HepG2 (cell line): ENCODE results near the gene PPP4C. TPM values are rescaled to one million over a fixed set of nuclear protein-coding genes. Genes with fewer than 3 reads are reported as not detected.

Experiments used
- ATAC-seq: fragments of 200-7000 bp; cut with Tn5 transposase; 3 replicates; pipeline ENCODE4 v1.9.1; 2020; ENCODE audit warnings: mild to moderate bottlenecking, moderate library complexity
- BruUV-seq: library from RNA; stranded (reverse); fragments of 400-500 nt; replicated peaks from 2 replicates; lab custom pipeline; 2021; lab: Mats Ljungman, UMichigan
- CTCF ChIA-PET: fragments of 300-600 bp; formaldehyde crosslinking; extraction: SDS; loops from one replicate; lab custom pipeline; 2021; ENCODE audit warnings: low total read pairs, inconsistent platforms, low intra/inter-chr PET ratio; lab: Yijun Ruan, JAX
- POLR2A ChIA-PET: fragments of 350-600 bp; sonication (Branson Sonifier 250); formaldehyde crosslinking; loops from one replicate; lab custom pipeline; 2020; ENCODE audit warnings: antibody characterized with exemption, inconsistent platforms; lab: Yijun Ruan, JAX
- DNase-seq: peaks from one replicate; pipeline ENCODE4 v3.0.0-alpha.2; 2015; ENCODE audit warnings: low spot score
- FAIRE-seq: peaks from 3 replicates; lab custom pipeline; 2011; peaks lifted over from hg19 to GRCh38; lab: Jason Lieb, UNC
- H2AFZ ChIP-seq: one replicate; pipeline ENCODE4 v1.6.1; 2011; ENCODE audit warnings: low read length, inconsistent platforms
- H3K27ac ChIP-seq: fragments of 300-600 bp; 3 replicates; pipeline ENCODE4 v1.8.0; 2011; ENCODE audit warnings: mixed run types, mild to moderate bottlenecking, mixed read lengths, low read length, inconsistent platforms; ENCODE audit not compliant: insufficient read depth; ENCODE audit errors: extremely low read length
- H3K27me3 ChIP-seq, 2 experiments: fragments of 200-600 bp in 1 of 2; 2 replicates in 1 of 2; 3 replicates in 1 of 2; pipeline versions ENCODE4 v1.6.0 to v1.8.0; 2011; ENCODE audit warnings: low read length in 2 of 2, mild to moderate bottlenecking in 2 of 2, moderate library complexity in 2 of 2, inconsistent platforms in 1 of 2; ENCODE audit not compliant: insufficient read depth in 2 of 2, control insufficient read depth in 1 of 2
- H3K36me3 ChIP-seq, 2 experiments: fragments of 200-600 bp in 1 of 2; replicated peaks in 1 of 2; 2 replicates in 1 of 2; 3 replicates in 1 of 2; pipeline versions ENCODE4 v1.5.1 to v1.8.0; 2011; ENCODE audit warnings: low read length in 2 of 2, inconsistent platforms in 1 of 2; ENCODE audit not compliant: insufficient read depth in 2 of 2, control insufficient read depth in 1 of 2
- H3K4me1 ChIP-seq: 2 replicates; pipeline ENCODE4 v1.5.1; 2012; ENCODE audit warnings: low read length, inconsistent platforms; ENCODE audit not compliant: insufficient read depth
- H3K4me2 ChIP-seq: 2 replicates; pipeline ENCODE4 v1.6.0; 2011; ENCODE audit warnings: low read depth, low read length, inconsistent platforms
- H3K4me3 ChIP-seq, 3 experiments: fragments of 200-600 bp in 1 of 3; sonication (generic), shearing (Covaris generic) in 1 of 3; replicated peaks in 1 of 3; 2 replicates each; pipeline ENCODE4 v1.5.1; 2011 to 2016; ENCODE audit warnings: low read length in 3 of 3, inconsistent platforms in 2 of 3, low read depth in 2 of 3, mild to moderate bottlenecking in 2 of 3, control low read depth in 1 of 3, mixed read lengths in 1 of 3; ENCODE audit not compliant: insufficient read depth in 1 of 3
- H3K79me2 ChIP-seq: one replicate; pipeline ENCODE4 v1.6.1; 2011; ENCODE audit warnings: low read length, inconsistent platforms; ENCODE audit not compliant: insufficient read depth
- H3K9ac ChIP-seq: 2 replicates; pipeline ENCODE4 v1.6.0; 2011; ENCODE audit warnings: mild to moderate bottlenecking, low read depth, low read length, inconsistent platforms; ENCODE audit not compliant: insufficient read depth
- H3K9me3 ChIP-seq: 2 replicates; pipeline ENCODE4 v1.5.1; 2012; ENCODE audit warnings: mild to moderate bottlenecking, low read length
- H4K20me1 ChIP-seq: 2 replicates; pipeline ENCODE4 v1.6.0; 2011; ENCODE audit warnings: inconsistent platforms, mild to moderate bottlenecking, low read length, moderate library complexity; ENCODE audit not compliant: insufficient read depth
- ATF2 ChIP-seq: sonication (generic); formaldehyde crosslinking; IDR thresholded peaks from 2 replicates; pipeline ENCODE4 v1.4.0; 2020; ENCODE audit warnings: missing genetic modification reagents
- E2F1 ChIP-seq: sonication (generic); formaldehyde crosslinking; IDR thresholded peaks from 2 replicates; pipeline ENCODE4 v1.5.0; 2020; ENCODE audit warnings: missing genetic modification reagents
- GMEB2 ChIP-seq: IDR thresholded peaks from 2 replicates; pipeline ENCODE4 v1.6.1; 2016; ENCODE audit warnings: missing biosample characterization, missing genetic modification reagents, low read depth
- SMAD3 ChIP-seq: sonication (generic); formaldehyde crosslinking; IDR thresholded peaks from 2 replicates; pipeline ENCODE4 v1.4.0; 2020; ENCODE audit warnings: missing genetic modification reagents
- SMYD3 ChIP-seq: sonication (generic); formaldehyde crosslinking; IDR thresholded peaks from 2 replicates; pipeline ENCODE4 v1.8.1; 2023; ENCODE audit warnings: mild to moderate bottlenecking, missing genetic modification reagents
- TARDBP ChIP-seq: sonication (generic); formaldehyde crosslinking; IDR thresholded peaks from 2 replicates; pipeline ENCODE4 v1.8.0; 2022; ENCODE audit warnings: mild to moderate bottlenecking, missing genetic modification reagents
- TOPORS ChIP-seq: sonication (generic); formaldehyde crosslinking; IDR thresholded peaks from 2 replicates; pipeline ENCODE4 v1.8.0; 2023; ENCODE audit warnings: mild to moderate bottlenecking, missing genetic modification reagents
- XRCC5 ChIP-seq: fragments of 200-400 bp; formaldehyde crosslinking; optimal IDR thresholded peaks from 2 replicates; pipeline ENCODE3; 2017; ENCODE audit warnings: mild to moderate bottlenecking, low read length
- YEATS4 ChIP-seq: sonication (generic); formaldehyde crosslinking; IDR thresholded peaks from 2 replicates; pipeline ENCODE4 v1.4.0; 2020; ENCODE audit warnings: missing genetic modification reagents, borderline replicate concordance
- ZNF44 ChIP-seq: sonication (generic); formaldehyde crosslinking; IDR thresholded peaks from 2 replicates; pipeline ENCODE4 v1.5.1; 2020; ENCODE audit warnings: mild to moderate bottlenecking, missing genetic modification reagents
- ZSCAN5A ChIP-seq: sonication (generic); formaldehyde crosslinking; IDR thresholded peaks from 2 replicates; pipeline ENCODE4 v1.8.0; 2022; ENCODE audit warnings: mild to moderate bottlenecking, missing genetic modification reagents, borderline replicate concordance
- WGBS: methylation state at CpG from one replicate; pipeline ENCODE4 v1.1.6; 2017; ENCODE audit warnings: low lambda C conversion rate; 5-methylcytosine and 5-hydroxymethylcytosine counted together
- in situ Hi-C: cut with HindIII; loops from 2 replicates; pipeline ENCODE4 v1.10.0; 2017; ENCODE audit warnings: low pct_unique_long_range_greater_than_20kb; ENCODE audit not compliant: extremely low pct_ligation_motif_present
- intact Hi-C: fragments of 100-400 bp; cut with micrococcal nuclease; formaldehyde crosslinking; loops from one replicate; pipeline ENCODE4 v1.10.0; 2022; ENCODE audit not compliant: unreplicated experiment
- polyA plus RNA-seq, 8 experiments: library from polyadenylated mRNA; depleted of rRNA in 3 of 8; stranded (reverse) in 7 of 8; unstranded in 1 of 8; fragments of >200 nt; fragmentation: Illumina TruSeq in 4 of 8; extraction: Trizol in 4 of 8; gene quantifications; 2 replicates each; pipeline versions ENCODE4 v1.2.1 to v1.2.3, GENCODE V29; 2011 to 2016; ENCODE audit warnings: low read depth in 4 of 8, missing spikeins in 1 of 8, mixed read lengths in 1 of 8; ENCODE audit not compliant: insufficient read depth in 1 of 8
- total RNA-seq, 5 experiments: library from RNA; depleted of rRNA; stranded (reverse); fragments of >200 nt; fragmentation: Illumina TruSeq; extraction: Trizol; gene quantifications; 2 replicates each; pipeline ENCODE4 v1.2.3, GENCODE V29; 2016; ENCODE audit warnings: low read depth in 1 of 5

PPP4C gene
- total and polyA plus RNA-seq, 2 of the 13 experiments (the other 11 are each of a cell fraction or from before 2014, with no cell fraction given): 176 to 220 TPM

GRCh38 chr16:30108059-30108850, 32.5 kb downstream of the PPP4C start:
- intact Hi-C loops (no loop called here), in situ Hi-C loops (no loop called here)
- H3K9ac ChIP-seq: no peak overlapping the region
- H2AFZ ChIP-seq: no peak overlapping the region
- H3K36me3 ChIP-seq: peaks cover 0 to 9% of the 10 kb centered on the region in 2 experiments; a peak in 1 of 5 replicates
- no peak overlapping the region for H3K4me2 ChIP-seq
- BruUV-seq: no TSS peak
- TF ChIP-seq ZNF44 (CRISPR knock-in tag): no peak
- TF ChIP-seq SMAD3 (CRISPR knock-in tag): no peak
- TF ChIP-seq E2F1 (CRISPR knock-in tag): no peak
- no peak for TF ChIP-seq ATF2
- TF ChIP-seq TARDBP (CRISPR knock-in tag): no peak
- no peak for TF ChIP-seq TOPORS (CRISPR knock-in tag)
- TF ChIP-seq SMYD3 (CRISPR knock-in tag): no peak
- TF ChIP-seq GMEB2: no peak
- TF ChIP-seq ZSCAN5A: no peak
- no peak for TF ChIP-seq XRCC5
- TF ChIP-seq YEATS4: no peak
- no peak for DNase-seq
- POLR2A ChIA-PET: no interaction called here
- no peak overlapping the region for H3K4me3 ChIP-seq
- no peaks in the 10 kb centered on the region for H4K20me1 ChIP-seq
- CTCF ChIA-PET: no interaction called here
- no peaks in the 10 kb centered on the region for H3K9me3 ChIP-seq
- WGBS: 92% methylated on average over 13 of the region's 15 CpGs
- peaks cover 38% of the 10 kb centered on the region for H3K4me1 ChIP-seq
- no peak overlapping the region for H3K27ac ChIP-seq
- H3K27me3 ChIP-seq: no peaks in the 10 kb centered on the region
- FAIRE-seq: no peak
- no peak for ATAC-seq
- no peaks in the 10 kb centered on the region for H3K79me2 ChIP-seq
